ENCODE results near the gene CALD1.

The CALD1 gene

GRCh38 chr7:134777908-134778580, 1.4 kb upstream of the CALD1 start:
- Histone ChIP-seq H2BK12ac (ENCODE audit: low read length) (no peak overlapping the region), H2BK5ac (ENCODE audit: low read length) (no peak overlapping the region), H3K4me2 (ENCODE audit: insufficient read depth, low read length, poor library complexity, severe bottlenecking) (no peak overlapping the region), H3K36me3 (replicated peaks in 1 of 2; ENCODE audit: control insufficient read depth in 2 of 2, insufficient read depth in 2 of 2, low read length in 2 of 2) (peaks cover 0 to 2% of the 10 kb centered on the region in 2 donors), H3K4me1 (ENCODE audit: control insufficient read depth in 2 of 2, insufficient read depth in 1 of 2, low read depth in 1 of 2, low read length in 2 of 2) (peaks cover 6 to 17% of the 10 kb centered on the region in 2 donors), H2AK5ac (ENCODE audit: low read depth, low read length) (no peak overlapping the region), H3K9ac (ENCODE audit: low read depth, low read length, poor library complexity) (no peak overlapping the region), H3K14ac (ENCODE audit: low read length) (no peak overlapping the region), H3K23ac (ENCODE audit: low read depth, low read length, poor library complexity) (no peak overlapping the region), H3K27ac (replicated peaks; ENCODE audit: low read length) (peak overlapping the region; percentile 15), H4K91ac (ENCODE audit: low read depth, low read length, poor library complexity) (no peak overlapping the region), H3K9me3 (replicated peaks in 1 of 2; ENCODE audit: control insufficient read depth in 2 of 2, insufficient read depth in 1 of 2, low read depth in 1 of 2, low read length in 2 of 2) (no peaks in the 10 kb centered on the region), H3K18ac (ENCODE audit: low read length) (no peak overlapping the region), H2BK120ac (ENCODE audit: low read depth, low read length) (no peak overlapping the region), H3K4me3 (ENCODE audit: low read length in 2 of 2) (no peak overlapping the region), H3K27me3 (ENCODE audit: control insufficient read depth in 3 of 3, insufficient read depth in 3 of 3, low read depth in 1 of 3, low read length in 3 of 3) (no peaks in the 10 kb centered on the region), H4K8ac (ENCODE audit: low read depth, low read length) (no peak overlapping the region), H2AFZ (ENCODE audit: low read length) (peak overlapping the region; percentile 46), H2BK15ac (ENCODE audit: low read length) (no peak overlapping the region), H3K79me1 (ENCODE audit: low read depth, low read length) (no peaks in the 10 kb centered on the region), H3K4ac (ENCODE audit: low read length) (no peak overlapping the region)
- no peak for DNase-seq (ENCODE audit: low spot score)
- WGBS, 2 donors (ENCODE audit: extremely low coverage in 2 of 2, insufficient read length in 2 of 2, insufficient replicate concordance in 1 of 2), result no CpG with 5 or more reads among the region's 2 CpGs

GRCh38 chr7:134779741-134780065, 269 bp downstream of the CALD1 start:
- no peak overlapping the region for H2BK15ac ChIP-seq (ENCODE audit: low read length)
- H3K23ac ChIP-seq (ENCODE audit: low read depth, low read length, poor library complexity), result no peak overlapping the region
- H3K4me1 ChIP-seq (ENCODE audit: control insufficient read depth in 2 of 2, insufficient read depth in 1 of 2, low read depth in 1 of 2, low read length in 2 of 2), result peaks cover 9 to 34% of the 10 kb centered on the region in 2 donors
- H4K91ac ChIP-seq (ENCODE audit: low read depth, low read length, poor library complexity), result no peak overlapping the region
- peak overlapping the region; percentile 51 to 79 for H3K4me3 ChIP-seq (ENCODE audit: low read length in 2 of 2)
- no peaks in the 10 kb centered on the region for H3K79me1 ChIP-seq (ENCODE audit: low read depth, low read length)
- no peak overlapping the region for H3K14ac ChIP-seq (ENCODE audit: low read length)
- peak overlapping the region; percentile 86 for H2AFZ ChIP-seq (ENCODE audit: low read length)
- H3K36me3 ChIP-seq (replicated peaks in 1 of 2; ENCODE audit: control insufficient read depth in 2 of 2, insufficient read depth in 2 of 2, low read length in 2 of 2), result peaks cover 0 to 2% of the 10 kb centered on the region in 2 donors
- H3K4ac ChIP-seq (ENCODE audit: low read length), result no peak overlapping the region
- H3K27me3 ChIP-seq (ENCODE audit: control insufficient read depth in 3 of 3, insufficient read depth in 3 of 3, low read depth in 1 of 3, low read length in 3 of 3), result no peaks in the 10 kb centered on the region
- no peak overlapping the region for H3K18ac ChIP-seq (ENCODE audit: low read length)
- no peak overlapping the region for H4K8ac ChIP-seq (ENCODE audit: low read depth, low read length)
- peak overlapping the region; percentile 77 for H3K27ac ChIP-seq (replicated peaks; ENCODE audit: low read length)
- WGBS, 2 donors (ENCODE audit: extremely low coverage in 2 of 2, insufficient read length in 2 of 2, insufficient replicate concordance in 1 of 2), result no CpG with 5 or more reads among the region's 4 CpGs
- H3K4me2 ChIP-seq (ENCODE audit: insufficient read depth, low read length, poor library complexity, severe bottlenecking), result peak overlapping the region; percentile 59
- H2AK5ac ChIP-seq (ENCODE audit: low read depth, low read length), result no peak overlapping the region
- no peaks in the 10 kb centered on the region for H3K9me3 ChIP-seq (replicated peaks in 1 of 2; ENCODE audit: control insufficient read depth in 2 of 2, insufficient read depth in 1 of 2, low read depth in 1 of 2, low read length in 2 of 2)
- H2BK120ac ChIP-seq (ENCODE audit: low read depth, low read length), result no peak overlapping the region
- H3K9ac ChIP-seq (ENCODE audit: low read depth, low read length, poor library complexity), result no peak overlapping the region
- H2BK12ac ChIP-seq (ENCODE audit: low read length), result no peak overlapping the region
- no peak overlapping the region for H2BK5ac ChIP-seq (ENCODE audit: low read length)
- DNase-seq (ENCODE audit: low spot score), result no peak

- H2AK5ac ChIP-seq (ENCODE audit: low read depth, low read length), result no peak overlapping the region
- no peak overlapping the region for H3K23ac ChIP-seq (ENCODE audit: low read depth, low read length, poor library complexity)
- H4K8ac ChIP-seq (ENCODE audit: low read depth, low read length), result no peak overlapping the region
- peaks cover 0 to 2% of the 10 kb centered on the region in 2 donors for H3K36me3 ChIP-seq (replicated peaks in 1 of 2; ENCODE audit: control insufficient read depth in 2 of 2, insufficient read depth in 2 of 2, low read length in 2 of 2)
- no peak for DNase-seq (ENCODE audit: low spot score)
- no peak overlapping the region for H2BK15ac ChIP-seq (ENCODE audit: low read length)
- no peak overlapping the region for H3K4ac ChIP-seq (ENCODE audit: low read length)
- H2BK5ac ChIP-seq (ENCODE audit: low read length), result no peak overlapping the region
- no peak overlapping the region for H2BK120ac ChIP-seq (ENCODE audit: low read depth, low read length)
- WGBS, 2 donors (ENCODE audit: extremely low coverage in 2 of 2, insufficient read length in 2 of 2, insufficient replicate concordance in 1 of 2), result no CpG with 5 or more reads among the region's 5 CpGs
- H3K14ac ChIP-seq (ENCODE audit: low read length), result no peak overlapping the region
- peak overlapping the region; percentile 86 for H2AFZ ChIP-seq (ENCODE audit: low read length)
- H3K4me3 ChIP-seq (ENCODE audit: low read length in 2 of 2), result peak overlapping the region; percentile 51 to 79
- H4K91ac ChIP-seq (ENCODE audit: low read depth, low read length, poor library complexity), result no peak overlapping the region
- no peak overlapping the region for H2BK12ac ChIP-seq (ENCODE audit: low read length)
- no peaks in the 10 kb centered on the region for H3K9me3 ChIP-seq (replicated peaks in 1 of 2; ENCODE audit: control insufficient read depth in 2 of 2, insufficient read depth in 1 of 2, low read depth in 1 of 2, low read length in 2 of 2)
- H3K9ac ChIP-seq (ENCODE audit: low read depth, low read length, poor library complexity), result no peak overlapping the region
- H3K27me3 ChIP-seq (ENCODE audit: control insufficient read depth in 3 of 3, insufficient read depth in 3 of 3, low read depth in 1 of 3, low read length in 3 of 3), result no peaks in the 10 kb centered on the region
- H3K4me2 ChIP-seq (ENCODE audit: insufficient read depth, low read length, poor library complexity, severe bottlenecking), result peak overlapping the region; percentile 59
- no peak overlapping the region for H3K18ac ChIP-seq (ENCODE audit: low read length)
- H3K79me1 ChIP-seq (ENCODE audit: low read depth, low read length), result no peaks in the 10 kb centered on the region
- peaks cover 9 to 34% of the 10 kb centered on the region in 2 donors for H3K4me1 ChIP-seq (ENCODE audit: control insufficient read depth in 2 of 2, insufficient read depth in 1 of 2, low read depth in 1 of 2, low read length in 2 of 2)
- no peak overlapping the region for H3K27ac ChIP-seq (replicated peaks; ENCODE audit: low read length)
Observed at GRCh38 chr7:134780166-134780828, 863 bp downstream of the CALD1 start.

- Histone ChIP-seq H3K14ac (ENCODE audit: low read length) (no peak overlapping the region), H2AK5ac (ENCODE audit: low read depth, low read length) (no peak overlapping the region), H3K4ac (ENCODE audit: low read length) (no peak overlapping the region), H3K23ac (ENCODE audit: low read depth, low read length, poor library complexity) (no peak overlapping the region), H3K4me3 (ENCODE audit: low read length in 2 of 2) (peak overlapping the region in 1 of 2 donors; percentile 51), H2BK12ac (ENCODE audit: low read length) (no peak overlapping the region), H2BK120ac (ENCODE audit: low read depth, low read length) (no peak overlapping the region), H2AFZ (ENCODE audit: low read length) (no peak overlapping the region), H3K9ac (ENCODE audit: low read depth, low read length, poor library complexity) (no peak overlapping the region), H4K8ac (ENCODE audit: low read depth, low read length) (no peak overlapping the region), H3K27me3 (ENCODE audit: control insufficient read depth in 3 of 3, insufficient read depth in 3 of 3, low read depth in 1 of 3, low read length in 3 of 3) (no peaks in the 10 kb centered on the region), H3K4me2 (ENCODE audit: insufficient read depth, low read length, poor library complexity, severe bottlenecking) (no peak overlapping the region), H4K91ac (ENCODE audit: low read depth, low read length, poor library complexity) (no peak overlapping the region), H3K36me3 (replicated peaks in 1 of 2; ENCODE audit: control insufficient read depth in 2 of 2, insufficient read depth in 2 of 2, low read length in 2 of 2) (peaks cover 0 to 2% of the 10 kb centered on the region in 2 donors), H3K18ac (ENCODE audit: low read length) (no peak overlapping the region), H2BK15ac (ENCODE audit: low read length) (no peak overlapping the region), H3K79me1 (ENCODE audit: low read depth, low read length) (no peaks in the 10 kb centered on the region), H3K4me1 (ENCODE audit: control insufficient read depth in 2 of 2, insufficient read depth in 1 of 2, low read depth in 1 of 2, low read length in 2 of 2) (peaks cover 9 to 34% of the 10 kb centered on the region in 2 donors), H3K27ac (replicated peaks; ENCODE audit: low read length) (no peak overlapping the region), H3K9me3 (replicated peaks in 1 of 2; ENCODE audit: control insufficient read depth in 2 of 2, insufficient read depth in 1 of 2, low read depth in 1 of 2, low read length in 2 of 2) (no peaks in the 10 kb centered on the region), H2BK5ac (ENCODE audit: low read length) (no peak overlapping the region)
- no CpG with 5 or more reads among the region's 2 CpGs for WGBS, 2 donors (ENCODE audit: extremely low coverage in 2 of 2, insufficient read length in 2 of 2, insufficient replicate concordance in 1 of 2)
- DNase-seq (ENCODE audit: low spot score), result no peak
Observed at GRCh38 chr7:134781171-134781570, 1.7 kb downstream of the CALD1 start.

Data from neuronal stem cell (in vitro differentiated cells).